SKM-1 treated with dmso at 0.1 percent for 144 hours (cell line): ENCODE results near the gene CTAGE1.

ENCODE experiments used
- DNase-seq: peaks from one replicate; lab custom pipeline; 2025; ENCODE audit not compliant: unreplicated experiment; lab: John Stamatoyannopoulos, UW

Gene CTAGE1

GRCh38 chr18:22436136-22436535 lies 18.4 kb upstream of the CTAGE1 start:
- no peak for DNase-seq

- no peak for DNase-seq
Observed at GRCh38 chr18:22434973-22435608, 17.4 kb upstream of the CTAGE1 start.

- no peak for DNase-seq
Observed at GRCh38 chr18:22433956-22434355, 16.2 kb upstream of the CTAGE1 start.

- no peak for DNase-seq
Observed at GRCh38 chr18:22432657-22433137, 15.0 kb upstream of the CTAGE1 start.

- DNase-seq = no peak
Observed at GRCh38 chr18:22429564-22429963, 11.8 kb upstream of the CTAGE1 start.

GRCh38 chr18:22428672-22429071 lies 11.0 kb upstream of the CTAGE1 start:
- DNase-seq = no peak

GRCh38 chr18:22427822-22428549 lies 10.3 kb upstream of the CTAGE1 start:
- DNase-seq = no peak

- no peak for DNase-seq
Observed at GRCh38 chr18:22424565-22424963, 6.8 kb upstream of the CTAGE1 start.

GRCh38 chr18:22423878-22424564 lies 6.3 kb upstream of the CTAGE1 start:
- no peak for DNase-seq

GRCh38 chr18:22422909-22423548 lies 5.3 kb upstream of the CTAGE1 start:
- DNase-seq = no peak

- no peak for DNase-seq
Observed at GRCh38 chr18:22420652-22421051, 2.9 kb upstream of the CTAGE1 start.

GRCh38 chr18:22412176-22412911 lies 5.4 kb downstream of the CTAGE1 start:
- no peak for DNase-seq

- DNase-seq = no peak
Observed at GRCh38 chr18:22411446-22411845, 6.3 kb downstream of the CTAGE1 start.

- no peak for DNase-seq
Observed at GRCh38 chr18:22410126-22410525, 7.6 kb downstream of the CTAGE1 start.

GRCh38 chr18:22409445-22409844 lies 8.3 kb downstream of the CTAGE1 start:
- peak; percentile 28 for DNase-seq

GRCh38 chr18:22408059-22408458 lies 9.7 kb downstream of the CTAGE1 start:
- no peak for DNase-seq

GRCh38 chr18:22405142-22405541 lies 12.6 kb downstream of the CTAGE1 start:
- DNase-seq = no peak

GRCh38 chr18:22403950-22404349 lies 13.8 kb downstream of the CTAGE1 start:
- DNase-seq = no peak

GRCh38 chr18:22399949-22400348 lies 17.8 kb downstream of the CTAGE1 start:
- DNase-seq = no peak

- no peak for DNase-seq
Observed at GRCh38 chr18:22398464-22398863, 19.3 kb downstream of the CTAGE1 start.

GRCh38 chr18:22394428-22394827 lies 23.3 kb downstream of the CTAGE1 start:
- DNase-seq = no peak
